Duodenal mucosa (tissue), 2 donors: ENCODE results near the gene ITGA2B.
"Not testable (repeated sequence)": the region's sequence is repeated elsewhere in the genome, so short reads cannot be mapped to it uniquely, and the experiment has no call there.

ENCODE experiments used
- H3K27ac ChIP-seq: one replicate; pipeline ENCODE4 v1.7.0; 2013; ENCODE audit warnings: low read depth, low read length
- H3K27me3 ChIP-seq, 2 donors: one replicate each; pipeline ENCODE4 v1.7.0; 2013; ENCODE audit warnings: low read length in 2 of 2, control low read depth in 1 of 2; ENCODE audit not compliant: insufficient read depth in 2 of 2, control insufficient read depth in 1 of 2
- H3K36me3 ChIP-seq, 2 donors: one replicate each; pipeline ENCODE4 v1.7.0; 2013; ENCODE audit warnings: low read length in 2 of 2, control low read depth in 1 of 2; ENCODE audit not compliant: insufficient read depth in 2 of 2, control insufficient read depth in 1 of 2
- H3K4me1 ChIP-seq, 2 donors: one replicate each; pipeline ENCODE4 v1.7.0; 2013; ENCODE audit warnings: low read length in 2 of 2, control low read depth in 1 of 2; ENCODE audit not compliant: insufficient read depth in 2 of 2, control insufficient read depth in 1 of 2
- H3K4me3 ChIP-seq, 2 donors: one replicate each; pipeline ENCODE4 v1.7.0; 2013; ENCODE audit warnings: low read length in 2 of 2, low read depth in 1 of 2
- H3K9ac ChIP-seq, 2 donors: one replicate each; pipeline ENCODE4 v1.7.0; 2013; ENCODE audit warnings: low read length in 2 of 2, low read depth in 1 of 2
- H3K9me3 ChIP-seq, 2 donors: one replicate each; pipeline ENCODE4 v1.7.0; 2013; ENCODE audit warnings: low read length in 2 of 2, control low read depth in 1 of 2; ENCODE audit not compliant: control insufficient read depth in 1 of 2

ITGA2B gene

DNA sequence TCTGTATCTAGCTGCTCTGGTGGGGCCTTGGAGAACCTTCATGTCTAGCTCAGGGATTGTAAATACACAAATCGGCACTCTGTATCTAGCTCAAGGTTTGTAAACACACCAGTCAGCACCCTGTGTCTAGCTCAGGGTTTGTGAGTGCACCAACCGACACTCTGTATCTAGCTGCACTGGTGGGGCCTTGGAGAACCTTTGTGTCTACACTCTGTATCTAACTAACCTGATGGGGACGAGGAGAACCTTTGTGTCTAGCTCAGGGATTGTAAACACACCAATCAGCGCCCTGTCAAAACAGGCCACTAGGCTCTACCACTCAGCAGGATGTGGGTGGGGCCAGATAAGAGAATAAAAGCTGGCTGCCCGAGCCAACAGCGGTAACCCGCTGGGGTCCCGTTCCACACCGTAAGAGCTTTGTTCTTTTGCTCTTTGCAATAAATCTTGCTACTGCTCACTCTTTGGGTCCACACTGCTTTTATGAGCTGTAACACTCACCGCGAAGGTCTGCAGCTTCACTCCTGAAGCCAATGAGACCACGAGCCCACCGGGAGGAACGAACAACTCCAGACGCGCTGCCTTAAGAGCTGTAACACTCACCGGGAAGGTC lies 19.9 kb downstream of the ITGA2B start:
- H3K4me3 ChIP-seq, H3K9me3 ChIP-seq, H3K9ac ChIP-seq, H3K36me3 ChIP-seq, H3K27ac ChIP-seq, H3K4me1 ChIP-seq: not testable (repeated sequence)
- H3K27me3 ChIP-seq: peaks cover 4 to 12% of the 10 kb centered on the region in 2 donors

DNA sequence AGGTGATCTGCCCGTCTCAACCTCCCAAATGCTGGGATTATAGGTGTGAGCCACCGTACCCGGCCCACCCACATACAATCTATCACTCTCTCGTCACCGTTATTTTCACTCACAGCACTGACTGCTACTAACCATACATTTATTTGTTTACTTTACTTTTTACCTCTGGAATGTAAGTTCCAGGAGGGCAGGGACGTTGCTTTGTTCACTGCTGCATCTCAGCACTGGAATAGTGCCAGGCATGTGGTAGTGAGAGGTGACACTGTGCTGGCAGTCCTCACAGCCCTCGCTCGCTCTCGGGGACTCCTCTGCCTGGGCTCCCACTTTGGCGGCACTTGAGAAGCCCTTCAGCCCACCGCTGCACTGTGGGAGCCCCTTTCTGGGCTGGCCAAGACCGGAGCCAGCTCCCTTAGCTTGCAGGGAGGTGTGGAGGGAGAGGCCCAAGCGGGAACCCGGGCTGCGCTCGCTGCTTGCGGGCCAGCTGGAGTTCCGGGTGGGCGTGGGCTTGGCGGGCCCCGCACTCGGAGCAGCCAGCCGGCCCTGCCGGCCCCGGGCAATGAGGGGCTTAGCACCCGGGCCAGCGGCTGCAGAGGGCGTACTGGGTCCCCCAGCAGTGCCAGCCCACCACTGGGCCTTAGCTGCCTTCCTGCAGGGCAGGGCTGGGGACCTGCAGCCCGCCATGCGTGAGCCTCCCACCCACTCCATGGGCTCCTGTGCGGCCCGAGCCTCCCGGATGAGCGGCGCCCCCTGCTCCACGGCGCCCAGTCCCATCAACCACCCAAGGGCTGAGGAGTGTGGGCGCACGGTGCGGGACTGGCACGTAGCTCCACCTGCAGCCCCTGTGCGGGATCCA lies 20.8 kb downstream of the ITGA2B start:
- not testable (repeated sequence) for H3K4me3 ChIP-seq, H3K36me3 ChIP-seq, H3K9me3 ChIP-seq, H3K4me1 ChIP-seq, H3K9ac ChIP-seq, H3K27ac ChIP-seq
- peaks cover 4 to 12% of the 10 kb centered on the region in 2 donors for H3K27me3 ChIP-seq

DNA sequence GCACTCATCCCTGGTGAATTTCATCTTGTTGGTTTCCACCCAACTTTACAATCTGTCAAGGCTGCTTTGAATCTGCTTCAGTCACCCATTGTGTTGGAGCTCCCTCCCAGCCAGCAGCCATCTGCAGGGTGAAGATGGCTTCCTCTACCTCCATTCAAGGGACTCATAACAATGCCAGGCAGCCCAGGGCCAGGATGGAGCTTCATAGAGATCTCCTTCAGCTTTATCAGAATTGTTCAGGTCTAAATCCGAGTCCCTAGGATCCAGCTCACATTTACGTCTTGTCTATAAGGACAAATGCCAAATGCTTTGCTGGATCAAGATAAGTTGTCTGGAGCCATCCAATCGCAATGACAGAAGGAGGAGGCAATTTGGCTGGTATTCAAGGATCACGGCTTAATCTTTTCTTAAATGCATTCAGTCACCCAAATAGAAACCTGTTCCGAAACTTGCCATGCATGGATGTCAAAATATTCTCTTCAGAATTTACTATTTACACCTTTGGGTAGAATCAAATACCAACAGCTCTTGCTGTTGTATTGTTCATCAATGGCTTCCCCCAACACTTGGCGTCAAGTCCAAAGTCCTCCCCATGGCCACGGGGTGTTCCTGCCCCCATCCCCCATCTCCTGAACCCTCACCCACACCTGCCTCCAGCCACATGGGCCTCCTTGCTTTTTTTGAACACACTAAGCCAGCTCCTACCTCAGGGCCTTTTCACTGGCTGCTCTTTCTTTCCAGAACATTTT lies 22.0 kb downstream of the ITGA2B start:
- H3K4me1 ChIP-seq: no peaks in the 10 kb centered on the region
- H3K27me3 ChIP-seq: peaks cover 11 to 14% of the 10 kb centered on the region in 2 donors
- H3K36me3 ChIP-seq: no peaks in the 10 kb centered on the region
- no peak overlapping the region for H3K9ac ChIP-seq
- no peak overlapping the region for H3K27ac ChIP-seq
- H3K9me3 ChIP-seq: no peaks in the 10 kb centered on the region
- H3K4me3 ChIP-seq: no peak overlapping the region

DNA sequence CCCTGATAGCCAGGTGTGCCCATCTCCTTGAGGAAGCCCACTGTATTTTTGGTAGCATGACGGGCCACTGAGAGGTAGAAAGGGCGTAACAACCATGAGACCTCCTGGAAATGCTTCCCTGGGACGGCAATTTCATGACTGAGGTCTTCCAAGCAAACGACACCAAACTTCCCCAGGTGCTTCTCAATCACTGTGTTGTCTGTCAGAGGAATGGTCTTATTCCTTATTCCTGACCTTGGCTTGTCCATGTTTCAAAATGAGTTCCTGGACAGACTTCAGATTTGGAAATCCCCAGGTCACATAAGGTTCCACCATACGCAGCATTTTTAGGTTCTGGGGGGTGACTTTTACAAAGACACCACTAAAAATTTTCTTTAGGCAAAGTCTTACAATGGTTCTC lies 24.4 kb downstream of the ITGA2B start:
- not testable (repeated sequence) for H3K9me3 ChIP-seq

DNA sequence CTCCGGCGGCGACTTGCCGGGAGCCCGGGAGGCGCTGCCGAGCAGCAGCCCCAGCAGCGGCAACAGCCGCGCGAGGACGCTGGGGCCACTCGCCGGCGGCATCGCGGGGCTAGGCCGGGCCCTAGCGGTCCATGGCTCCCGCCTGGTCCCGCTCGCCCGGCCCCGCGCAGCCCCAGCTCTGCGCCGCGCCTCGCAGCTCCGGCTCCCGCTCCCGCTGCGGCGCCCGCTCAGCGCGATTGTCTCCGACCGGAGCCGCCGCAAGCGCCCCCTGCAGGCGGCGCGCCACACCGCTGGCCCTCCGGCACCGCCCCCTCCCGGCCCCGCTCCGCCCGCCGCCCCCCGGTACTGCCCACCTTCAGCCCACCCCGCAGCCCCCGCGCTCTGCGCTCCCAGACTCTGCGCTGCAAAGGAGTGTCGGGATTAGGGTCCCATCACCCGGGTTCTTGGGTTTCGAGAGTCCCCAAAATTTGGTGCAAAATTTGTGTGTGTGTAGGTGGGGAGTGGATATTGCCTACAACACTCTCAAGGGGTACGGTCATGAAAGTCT lies 25.8 kb downstream of the ITGA2B start, which contains the start of gene FAM171A2:
FAM171A2 (minus strand) TSS at position 241 of the 547 bp plus-strand sequence; CDS start at position 102, 139 bp downstream.
- no peaks in the 10 kb centered on the region for H3K4me1 ChIP-seq
- no peaks in the 10 kb centered on the region for H3K9me3 ChIP-seq
- peak within 1 kb of the TSS; percentile 47 to 55 for H3K4me3 ChIP-seq
- no peak within 1 kb of the TSS for H3K9ac ChIP-seq
- H3K36me3 ChIP-seq: no peaks in the 10 kb centered on the region
- H3K27me3 ChIP-seq: peaks cover 13 to 28% of the 10 kb centered on the region in 2 donors
- H3K27ac ChIP-seq: no peak within 1 kb of the TSS

More for the DNA sequence above, 24.4 kb downstream of the ITGA2B start:
- not testable (repeated sequence) for H3K4me3 ChIP-seq, H3K36me3 ChIP-seq, H3K4me1 ChIP-seq, H3K27ac ChIP-seq, H3K9ac ChIP-seq
- peaks cover 13 to 24% of the 10 kb centered on the region in 2 donors for H3K27me3 ChIP-seq

DNA sequence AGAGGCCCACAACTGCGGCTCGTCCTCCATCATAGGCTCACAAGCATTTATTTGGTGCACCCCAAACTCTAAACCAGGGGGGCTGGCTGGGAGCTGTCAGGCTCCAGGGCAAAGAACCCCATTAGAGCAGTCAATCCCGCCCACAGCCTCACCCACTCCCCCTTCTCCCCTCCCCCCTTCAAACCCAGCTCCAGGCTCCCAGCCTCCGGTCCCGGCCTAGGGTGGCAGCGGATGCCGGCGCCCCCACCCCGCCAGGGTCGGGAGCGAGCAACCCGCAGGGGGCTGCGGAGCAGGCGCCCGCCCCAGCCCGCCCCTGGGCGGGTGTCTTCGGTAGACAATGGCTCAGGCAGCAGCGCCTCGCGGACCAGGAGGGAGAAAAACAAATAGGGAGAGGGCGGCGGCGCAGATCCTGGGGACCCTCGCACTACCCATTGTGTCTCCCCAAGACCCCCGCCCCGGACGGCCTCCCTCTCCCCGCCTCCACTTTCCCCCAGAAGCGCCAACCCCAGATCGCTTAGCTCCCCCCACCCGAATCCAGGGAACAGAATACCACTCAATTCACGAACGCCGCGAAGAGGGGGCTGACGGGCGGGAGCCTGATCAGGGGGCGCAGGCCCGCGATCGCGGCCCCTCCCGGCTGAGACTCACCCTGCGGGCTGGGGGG lies 26.4 kb downstream of the ITGA2B start:
- H3K27me3 ChIP-seq: peaks cover 13 to 29% of the 10 kb centered on the region in 2 donors
- no peaks in the 10 kb centered on the region for H3K4me1 ChIP-seq
- H3K27ac ChIP-seq: no peak overlapping the region
- no peak overlapping the region for H3K9ac ChIP-seq
- no peaks in the 10 kb centered on the region for H3K9me3 ChIP-seq
- H3K36me3 ChIP-seq: no peaks in the 10 kb centered on the region
- peak overlapping the region; percentile 47 to 55 for H3K4me3 ChIP-seq

DNA sequence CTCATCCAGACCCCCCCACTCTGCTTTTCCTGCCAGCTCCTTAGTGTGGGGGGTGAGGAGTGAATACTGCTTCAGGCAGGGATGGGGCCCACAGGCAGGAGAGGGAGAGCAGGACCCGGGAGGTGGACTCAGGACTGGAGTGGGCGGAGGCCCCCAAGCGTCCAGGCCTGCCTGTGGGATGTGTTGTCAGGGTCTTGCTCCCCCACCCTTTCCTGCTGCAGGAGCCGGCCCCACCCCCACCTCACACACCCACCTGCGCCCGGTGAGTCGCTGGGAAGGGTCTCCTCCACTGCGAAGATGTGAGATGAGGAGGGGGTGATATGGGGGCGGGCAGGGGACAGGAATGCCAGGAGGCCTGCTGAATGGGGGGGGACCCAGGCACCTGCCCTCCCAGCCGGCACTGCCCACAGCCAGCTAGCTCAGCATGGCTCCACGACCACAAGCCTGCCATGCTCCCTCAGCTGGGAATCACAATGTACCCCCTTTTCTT lies 26.9 kb downstream of the ITGA2B start:
- no peaks in the 10 kb centered on the region for H3K36me3 ChIP-seq
- H3K4me1 ChIP-seq: no peaks in the 10 kb centered on the region
- H3K27me3 ChIP-seq: peaks cover 13 to 27% of the 10 kb centered on the region in 2 donors
- no peak overlapping the region for H3K9ac ChIP-seq
- no peak overlapping the region for H3K27ac ChIP-seq
- H3K9me3 ChIP-seq: no peaks in the 10 kb centered on the region
- H3K4me3 ChIP-seq: no peak overlapping the region

DNA sequence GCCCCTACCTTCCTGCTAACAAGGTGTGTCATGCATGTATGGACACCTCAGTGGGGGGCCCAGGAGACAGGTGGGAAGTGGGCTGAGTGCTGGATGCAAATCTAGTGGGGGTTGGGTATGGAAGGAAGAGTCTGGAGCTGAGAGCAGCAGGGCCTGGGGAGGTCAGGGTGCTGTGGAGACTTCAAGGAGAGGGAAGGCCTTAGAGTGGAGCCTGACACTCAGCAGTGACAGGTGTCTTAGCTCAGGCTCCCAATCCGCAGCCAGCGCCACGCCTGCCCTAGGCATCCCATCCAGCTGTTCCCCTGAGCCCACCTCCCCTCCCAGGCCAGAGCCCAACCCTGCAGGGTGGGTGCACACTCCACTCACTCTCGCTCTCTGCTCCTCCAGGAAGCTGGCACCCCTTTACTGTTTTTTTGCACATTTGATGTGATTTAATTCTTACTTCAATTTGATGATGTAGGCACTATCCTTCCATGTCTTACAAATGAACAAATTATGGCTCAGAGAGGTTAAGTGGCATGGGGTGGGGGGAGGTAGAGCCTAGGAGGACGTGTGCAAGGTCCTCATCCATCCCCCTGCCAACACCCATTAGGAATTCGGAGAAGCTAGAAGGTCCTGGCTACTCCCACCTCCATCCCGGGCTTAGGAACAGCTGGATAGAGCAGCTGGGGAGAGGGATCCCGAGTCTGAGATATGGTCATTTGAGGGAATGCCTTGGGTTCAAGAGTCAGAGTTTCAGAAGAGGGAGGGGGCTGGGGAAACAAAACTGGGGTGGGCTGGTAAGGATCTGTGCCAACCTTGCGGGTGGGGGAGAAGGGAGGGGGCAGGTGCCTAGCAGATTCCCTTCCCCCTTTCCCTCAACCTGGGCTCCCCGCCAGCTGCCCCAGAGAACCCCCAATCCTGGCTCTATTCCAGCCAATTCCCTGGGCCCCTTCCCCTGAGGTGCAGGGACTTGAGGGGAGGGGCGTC lies 27.9 kb downstream of the ITGA2B start:
- H3K4me3 ChIP-seq: no peak overlapping the region
- H3K9ac ChIP-seq: no peak overlapping the region
- H3K36me3 ChIP-seq: no peaks in the 10 kb centered on the region
- peaks cover 13 to 27% of the 10 kb centered on the region in 2 donors for H3K27me3 ChIP-seq
- H3K9me3 ChIP-seq: no peaks in the 10 kb centered on the region
- H3K4me1 ChIP-seq: no peaks in the 10 kb centered on the region
- H3K27ac ChIP-seq: no peak overlapping the region

DNA sequence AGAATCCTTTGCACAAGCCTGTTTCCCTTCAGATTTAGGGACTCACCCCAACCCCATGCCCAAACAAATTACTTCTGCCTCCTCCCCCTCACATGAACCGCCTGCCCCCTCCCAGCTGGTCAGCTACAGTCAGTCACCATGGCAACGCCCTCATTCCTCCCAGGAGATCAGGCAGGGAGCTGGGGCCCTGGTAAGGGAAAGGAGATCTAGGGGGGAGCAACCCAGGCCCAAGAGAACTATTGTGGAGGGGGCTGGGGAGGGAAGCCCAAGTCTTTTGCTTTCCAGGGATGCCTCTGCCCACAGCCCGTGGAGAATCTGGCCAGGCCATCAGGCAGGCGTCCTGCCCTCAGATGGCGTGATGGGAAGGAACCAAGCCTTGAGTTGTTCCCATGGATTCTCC lies 28.6 kb downstream of the ITGA2B start:
- H3K4me1 ChIP-seq: no peaks in the 10 kb centered on the region
- no peaks in the 10 kb centered on the region for H3K36me3 ChIP-seq
- H3K9ac ChIP-seq: no peak overlapping the region
- H3K27me3 ChIP-seq: peaks cover 13 to 21% of the 10 kb centered on the region in 2 donors
- no peak overlapping the region for H3K27ac ChIP-seq
- no peaks in the 10 kb centered on the region for H3K9me3 ChIP-seq
- no peak overlapping the region for H3K4me3 ChIP-seq
